ENCODE results near the gene SCGB3A1.

- TF ChIP-seq CTCF (IDR thresholded peaks at IDR 0.05) (no peak), POLR2A (IDR thresholded peaks at IDR 0.05) (no peak)
Observed at GRCh38 chr5:180595381-180596114, 4.2 kb upstream of the SCGB3A1 start.
